ENCODE results near the gene APBA3. TPM values are rescaled to one million over a fixed set of nuclear protein-coding genes. Genes with fewer than 3 reads are reported as not detected.

Gene APBA3
- total RNA-seq, 2 donors from 2014 or later = 27.5 to 42.2 TPM

DNA sequence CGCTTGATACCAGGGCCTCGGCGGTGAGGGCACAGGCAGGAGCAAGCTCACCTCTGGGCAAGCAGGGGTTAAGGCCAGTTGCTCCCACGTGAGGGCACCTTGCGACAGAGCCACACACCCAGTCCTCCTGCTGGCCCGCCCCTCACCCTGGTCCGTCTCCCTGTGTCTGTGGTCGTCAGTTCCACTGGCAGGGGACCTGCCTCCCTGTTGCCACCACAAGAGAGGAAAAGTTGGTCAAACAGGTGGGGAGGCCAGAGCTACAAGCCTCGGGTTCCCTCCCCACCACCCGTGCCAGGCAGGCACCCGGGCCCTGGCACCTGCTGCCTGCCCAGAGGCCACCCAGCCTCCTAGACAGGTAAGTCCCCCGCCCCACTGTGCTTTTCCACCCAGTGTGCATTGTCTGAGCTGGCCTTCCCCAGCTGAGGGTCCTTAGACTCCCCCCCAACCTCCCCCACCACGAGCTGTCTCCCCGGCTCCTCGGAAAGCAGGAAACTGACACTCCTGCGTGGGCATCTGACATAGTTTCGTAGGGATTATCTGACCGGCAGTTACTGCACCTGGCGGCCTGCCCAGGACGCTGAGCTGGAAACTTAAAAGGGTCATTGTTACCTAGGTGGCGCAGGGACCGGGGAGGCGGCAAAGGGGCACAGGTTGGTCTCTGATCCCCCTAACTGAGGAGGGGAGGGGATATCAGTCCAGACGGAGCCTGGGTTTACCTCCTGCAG, 53.1 kb downstream of the APBA3 start, which contains the start of gene TJP3:
Gene TJP3, plus strand, starts transcription at position 178 of the 725 bp plus-strand sequence. CDS start 20,049 bp downstream, outside the sequence.
- no peak within 1 kb of the TSS for H3K27ac Mint-ChIP-seq
- Histone ChIP-seq H3K27me3 (ENCODE audit: control insufficient read depth, insufficient read depth, low read length, poor library complexity, severe bottlenecking) (no peaks in the 10 kb centered on the region), H3K27ac (ENCODE audit: low read depth, low read length) (no peak within 1 kb of the TSS), H3K9me3 (ENCODE audit: control insufficient read depth, low read length) (no peaks in the 10 kb centered on the region), H3K4me3 (ENCODE audit: low read length) (no peak within 1 kb of the TSS), H3K9ac (ENCODE audit: extremely low read depth, low read length, poor library complexity, severe bottlenecking) (no peak within 1 kb of the TSS), H3K36me3 (ENCODE audit: control insufficient read depth, insufficient read depth, low read length) (no peaks in the 10 kb centered on the region), H3K4me1 (ENCODE audit: control insufficient read depth, insufficient read depth, low read length) (no peaks in the 10 kb centered on the region)
- H3K9me3 Mint-ChIP-seq = no peaks in the 10 kb centered on the region
- TF ChIP-seq, protein P1, sequence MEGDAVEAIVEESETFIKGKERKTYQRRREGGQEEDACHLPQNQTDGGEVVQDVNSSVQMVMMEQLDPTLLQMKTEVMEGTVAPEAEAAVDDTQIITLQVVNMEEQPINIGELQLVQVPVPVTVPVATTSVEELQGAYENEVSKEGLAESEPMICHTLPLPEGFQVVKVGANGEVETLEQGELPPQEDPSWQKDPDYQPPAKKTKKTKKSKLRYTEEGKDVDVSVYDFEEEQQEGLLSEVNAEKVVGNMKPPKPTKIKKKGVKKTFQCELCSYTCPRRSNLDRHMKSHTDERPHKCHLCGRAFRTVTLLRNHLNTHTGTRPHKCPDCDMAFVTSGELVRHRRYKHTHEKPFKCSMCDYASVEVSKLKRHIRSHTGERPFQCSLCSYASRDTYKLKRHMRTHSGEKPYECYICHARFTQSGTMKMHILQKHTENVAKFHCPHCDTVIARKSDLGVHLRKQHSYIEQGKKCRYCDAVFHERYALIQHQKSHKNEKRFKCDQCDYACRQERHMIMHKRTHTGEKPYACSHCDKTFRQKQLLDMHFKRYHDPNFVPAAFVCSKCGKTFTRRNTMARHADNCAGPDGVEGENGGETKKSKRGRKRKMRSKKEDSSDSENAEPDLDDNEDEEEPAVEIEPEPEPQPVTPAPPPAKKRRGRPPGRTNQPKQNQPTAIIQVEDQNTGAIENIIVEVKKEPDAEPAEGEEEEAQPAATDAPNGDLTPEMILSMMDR (conservative IDR thresholded peaks at IDR 0.05) = no peak
- no peak within 1 kb of the TSS for H3K4me3 Mint-ChIP-seq
- H3K4me1 Mint-ChIP-seq = peaks cover 3% of the 10 kb centered on the region
- DNase-seq = no peak
- 73 to 79% methylated on average over 19 to 24 of the region's 24 CpGs for WGBS, 2 experiments (ENCODE audit: insufficient coverage in 1 of 2, insufficient read length in 1 of 2)
- H3K27me3 Mint-ChIP-seq (ENCODE audit: insufficient read depth) = peaks cover 2% of the 10 kb centered on the region
- H3K36me3 Mint-ChIP-seq (ENCODE audit: low read depth) = no peaks in the 10 kb centered on the region

DNA sequence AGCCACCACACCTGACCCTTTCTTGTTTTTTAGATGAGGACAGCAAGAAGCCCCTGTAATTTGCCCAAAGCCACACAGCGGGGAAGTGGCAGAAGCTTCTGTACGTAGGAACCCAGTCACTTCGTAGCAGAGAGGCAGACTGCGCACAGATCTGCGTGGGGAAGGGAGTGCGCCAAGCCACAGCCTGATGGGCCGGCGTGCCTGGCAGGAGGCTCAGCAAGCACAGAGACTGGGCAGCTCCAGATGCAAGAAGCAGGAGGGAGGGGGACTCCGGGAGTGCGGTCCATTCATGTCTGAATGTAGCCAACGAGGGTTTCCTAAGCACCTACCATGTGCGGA, 53.7 kb downstream of the APBA3 start:
- Histone ChIP-seq H3K9me3 (ENCODE audit: control insufficient read depth, low read length) (no peaks in the 10 kb centered on the region), H3K4me3 (ENCODE audit: low read length) (no peak overlapping the region), H3K27ac (ENCODE audit: low read depth, low read length) (no peak overlapping the region), H3K36me3 (ENCODE audit: control insufficient read depth, insufficient read depth, low read length) (no peaks in the 10 kb centered on the region), H3K27me3 (ENCODE audit: control insufficient read depth, insufficient read depth, low read length, poor library complexity, severe bottlenecking) (no peaks in the 10 kb centered on the region), H3K9ac (ENCODE audit: extremely low read depth, low read length, poor library complexity, severe bottlenecking) (no peak overlapping the region), H3K4me1 (ENCODE audit: control insufficient read depth, insufficient read depth, low read length) (no peaks in the 10 kb centered on the region)
- peaks cover 3% of the 10 kb centered on the region for H3K4me1 Mint-ChIP-seq
- no peak overlapping the region for H3K4me3 Mint-ChIP-seq
- TF ChIP-seq, protein P1 (conservative IDR thresholded peaks at IDR 0.05) = no peak
- no peaks in the 10 kb centered on the region for H3K9me3 Mint-ChIP-seq
- peaks cover 2% of the 10 kb centered on the region for H3K27me3 Mint-ChIP-seq (ENCODE audit: insufficient read depth)
- WGBS, 2 experiments (ENCODE audit: insufficient coverage in 1 of 2, insufficient read length in 1 of 2) = 87 to 92% methylated on average over 11 to 12 of the region's 12 CpGs
- H3K36me3 Mint-ChIP-seq (ENCODE audit: low read depth) = no peaks in the 10 kb centered on the region
- H3K27ac Mint-ChIP-seq = no peak overlapping the region
- DNase-seq = no peak

DNA sequence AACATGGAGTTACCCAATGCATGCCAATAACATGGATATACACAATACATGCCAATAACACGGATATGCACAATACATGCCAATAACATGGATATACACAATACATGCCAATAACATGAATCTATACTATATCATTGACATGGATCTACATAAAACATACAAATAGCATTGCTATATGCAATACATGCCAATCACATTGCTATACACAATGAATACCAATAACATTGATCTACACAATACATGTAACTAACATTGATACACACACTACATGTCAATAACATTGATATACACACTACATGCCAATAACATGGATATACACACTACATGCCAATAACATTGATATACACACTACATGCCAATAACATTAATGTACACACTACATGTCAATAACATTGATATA, 60.3 kb downstream of the APBA3 start:
- Mint-ChIP-seq H3K27me3 (ENCODE audit: insufficient read depth) (no peaks in the 10 kb centered on the region), H3K27ac (no peak overlapping the region), H3K4me3 (no peak overlapping the region), H3K4me1 (no peaks in the 10 kb centered on the region), H3K9me3 (no peaks in the 10 kb centered on the region), H3K36me3 (ENCODE audit: low read depth) (peaks cover under 1% of the 10 kb centered on the region)
- H3K4me3 ChIP-seq (ENCODE audit: low read length) = no peak overlapping the region
- no peaks in the 10 kb centered on the region for H3K36me3 ChIP-seq (ENCODE audit: control insufficient read depth, insufficient read depth, low read length)
- WGBS, 2 experiments (ENCODE audit: insufficient coverage in 1 of 2, insufficient read length in 1 of 2) = 31 to 40% methylated on average over 1 of the region's 1 CpG
- no peaks in the 10 kb centered on the region for H3K9me3 ChIP-seq (ENCODE audit: control insufficient read depth, low read length)
- H3K9ac ChIP-seq (ENCODE audit: extremely low read depth, low read length, poor library complexity, severe bottlenecking) = no peak overlapping the region
- H3K27me3 ChIP-seq (ENCODE audit: control insufficient read depth, insufficient read depth, low read length, poor library complexity, severe bottlenecking) = no peaks in the 10 kb centered on the region
- DNase-seq = no peak
- no peaks in the 10 kb centered on the region for H3K4me1 ChIP-seq (ENCODE audit: control insufficient read depth, insufficient read depth, low read length)
- no peak overlapping the region for H3K27ac ChIP-seq (ENCODE audit: low read depth, low read length)
- TF ChIP-seq, protein P1 (conservative IDR thresholded peaks at IDR 0.05) = no peak

Other genes starting within 250 kb of the APBA3 start
- gene TEKTIP1, start 222.5 kb downstream of the APBA3 start, total RNA-seq = 1 to 10 TPM; 4.6 to 5.7 TPM
- gene MFSD12, start 204.1 kb downstream of the APBA3 start, total RNA-seq = 10 to 100 TPM; 48.2 to 62.4 TPM
- 100 to 1,000 TPM in 1 of 2 donors, 10 to 100 TPM in 1; 80.7 to 102 TPM for gene HMG20B, start 188.7 kb downstream of the APBA3 start, total RNA-seq
- gene GIPC3, start 176.2 kb downstream of the APBA3 start, total RNA-seq = 1 to 10 TPM in 1 of 2 donors, under 1 TPM in 1; 0.93 to 1.5 TPM
- gene TBXA2R, start 154.8 kb downstream of the APBA3 start, total RNA-seq = under 1 TPM; 0.29 to 0.42 TPM
- gene CACTIN, start 134.9 kb downstream of the APBA3 start, total RNA-seq = 10 to 100 TPM; 31.5 to 33.5 TPM
- gene PIP5K1C, start 61.2 kb downstream of the APBA3 start, total RNA-seq = 10 to 100 TPM; 43.5 to 51.5 TPM
- gene TJP3, start 53.3 kb downstream of the APBA3 start, total RNA-seq = 10 to 100 TPM; 15.7 to 25.9 TPM
- 10 to 100 TPM; 38.1 to 38.9 TPM for gene MRPL54, start 990 bp upstream of the APBA3 start, total RNA-seq
- gene RAX2, start 10.5 kb upstream of the APBA3 start, total RNA-seq = not detected
- 1 to 10 TPM; 5.7 to 5.8 TPM for gene MATK, start 24.7 kb upstream of the APBA3 start, total RNA-seq
- 10 to 100 TPM; 16.4 to 24.6 TPM for gene ZFR2, start 107.3 kb upstream of the APBA3 start, total RNA-seq
- 1 to 10 TPM in 1 of 2 donors, under 1 TPM in 1; 0.58 to 2.8 TPM for gene ATCAY, start 119.0 kb upstream of the APBA3 start, total RNA-seq
- 10 to 100 TPM; 22.1 to 36.4 TPM for gene NMRK2, start 171.4 kb upstream of the APBA3 start, total RNA-seq
- 100 to 1,000 TPM in 1 of 2 donors, 10 to 100 TPM in 1; 89.9 to 106 TPM for gene DAPK3, start 209.4 kb upstream of the APBA3 start, total RNA-seq
- gene EEF2, start 223.8 kb upstream of the APBA3 start, total RNA-seq = 1,000 to 10,000 TPM; 1,913 to 2,886 TPM
- 10 to 100 TPM; 57.5 to 58.1 TPM for gene PIAS4, start 246.0 kb upstream of the APBA3 start, total RNA-seq